Activated CD4-positive, alpha-beta T cell treated with anti-CD3 and anti-CD28 coated beads, Interleukin-2, Interleukin-6, amounts not matched to agents 100 ng/mL and 50 ng/mL, durations not matched to agents 16 hours and 8 hours (primary cell): ENCODE measurements around the gene TUBB.
"Not testable (repeated sequence)": the region's sequence is repeated elsewhere in the genome, so short reads cannot be mapped to it uniquely, and the experiment has no call there.

Source experiments
- DNase-seq: peaks from one replicate; pipeline ENCODE4 v3.0.0-alpha.2; 2020

The TUBB gene

DNA sequence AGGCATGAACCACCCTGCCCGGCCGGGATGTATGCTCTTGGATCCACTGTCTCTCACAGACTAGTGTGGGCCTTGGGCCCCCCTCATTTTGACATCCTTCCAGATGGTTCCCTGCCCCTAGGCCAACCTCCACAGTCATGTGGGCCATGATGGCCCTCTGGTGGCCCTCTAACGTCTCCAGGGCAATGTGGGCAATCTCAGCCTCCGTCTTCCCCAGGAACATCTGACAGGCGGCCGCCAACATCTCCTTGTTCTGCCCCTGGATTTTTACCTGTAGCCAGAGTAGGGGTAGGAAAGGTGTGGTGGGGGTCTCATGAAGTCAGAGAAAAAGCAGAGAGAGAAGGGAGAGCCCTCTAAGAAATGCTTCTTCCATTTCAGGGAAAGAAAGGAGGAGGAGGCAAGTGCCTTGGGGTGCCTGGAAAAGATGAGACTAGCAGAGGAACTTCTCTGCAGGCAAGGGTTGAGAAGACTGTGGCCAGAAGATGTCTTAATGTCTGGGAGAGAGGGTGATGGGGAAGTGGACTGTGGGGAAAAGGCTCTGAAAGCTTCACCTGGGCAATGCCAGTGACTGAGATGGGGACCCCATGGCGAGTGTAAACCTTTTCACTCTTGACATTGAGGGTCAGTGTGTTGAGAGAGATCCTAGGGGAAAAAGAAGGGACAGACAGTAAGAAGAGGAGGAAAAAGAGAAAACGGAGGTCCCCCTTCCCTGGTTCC is 21.1 kb downstream of the TUBB start:
- no peak for DNase-seq

DNA sequence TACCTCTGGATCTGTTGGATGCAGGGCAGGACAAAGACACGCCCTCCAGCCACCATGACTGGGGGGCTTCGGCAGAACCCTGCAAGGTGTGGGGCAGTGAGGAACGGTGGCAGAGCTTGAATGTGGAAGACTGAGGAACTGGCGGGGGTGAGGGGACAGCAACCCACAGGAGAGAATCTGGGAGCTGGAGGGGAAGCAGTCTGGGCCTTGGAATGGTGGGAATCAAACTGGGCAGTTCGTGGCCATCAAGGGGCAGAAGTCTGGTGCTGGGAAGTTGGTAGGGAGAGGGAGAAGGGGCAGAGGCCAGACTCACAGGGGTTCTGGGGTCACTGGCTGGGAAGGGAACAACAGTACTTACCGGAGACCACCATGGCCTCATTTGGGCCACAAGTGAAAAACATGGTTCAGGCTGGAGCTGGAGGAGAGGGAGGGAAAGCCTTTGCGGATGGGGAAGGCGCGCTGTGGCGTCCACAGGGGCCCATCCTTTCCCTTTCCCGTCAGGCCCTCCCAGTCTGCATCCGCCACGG is 21.7 kb downstream of the TUBB start:
- no peak for DNase-seq

DNA sequence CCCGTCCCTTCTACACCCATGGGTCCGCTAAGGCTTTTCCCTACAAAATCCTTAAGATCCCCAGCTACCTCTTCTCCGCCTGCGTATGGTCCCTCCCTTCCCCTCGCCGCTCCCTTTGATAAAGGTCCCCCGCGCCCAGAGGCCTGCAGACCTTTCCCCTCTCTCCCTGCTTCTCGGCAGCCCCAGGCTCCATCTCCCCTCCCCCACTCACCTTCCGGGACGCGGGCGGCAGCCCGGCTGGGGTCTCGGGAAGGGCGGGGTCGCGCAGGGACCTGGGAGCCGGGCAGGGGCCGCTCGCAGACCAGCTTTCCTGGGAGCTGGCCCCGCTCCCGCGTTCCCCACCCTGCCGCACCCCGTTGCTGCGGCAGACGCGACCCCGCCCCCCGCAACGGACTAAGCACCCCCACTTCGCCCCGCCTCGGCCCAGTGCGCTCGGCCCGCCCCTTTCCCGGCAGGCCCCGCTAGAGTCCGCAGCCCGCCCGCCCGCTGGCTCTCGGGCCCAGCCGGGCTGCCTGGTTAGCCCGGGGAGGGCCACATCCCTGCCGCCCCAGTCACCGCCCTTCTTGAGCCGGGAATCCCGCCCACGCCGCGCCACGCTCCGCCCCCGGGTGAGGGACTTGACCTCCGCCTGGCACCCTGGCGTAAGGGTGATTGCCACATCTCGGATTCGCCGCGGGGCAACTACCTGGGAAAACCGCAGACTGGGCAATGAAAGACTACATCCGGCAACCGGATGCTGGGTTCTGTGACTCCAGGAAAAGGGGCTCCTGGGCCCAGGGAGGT is 22.4 kb downstream of the TUBB start, which contains the start of gene FLOT1:
Gene FLOT1 (minus strand): TSS at position 372 of the 783 bp plus-strand sequence. CDS start 498 bp downstream, outside the sequence.
- peak; percentile 99 for DNase-seq

DNA sequence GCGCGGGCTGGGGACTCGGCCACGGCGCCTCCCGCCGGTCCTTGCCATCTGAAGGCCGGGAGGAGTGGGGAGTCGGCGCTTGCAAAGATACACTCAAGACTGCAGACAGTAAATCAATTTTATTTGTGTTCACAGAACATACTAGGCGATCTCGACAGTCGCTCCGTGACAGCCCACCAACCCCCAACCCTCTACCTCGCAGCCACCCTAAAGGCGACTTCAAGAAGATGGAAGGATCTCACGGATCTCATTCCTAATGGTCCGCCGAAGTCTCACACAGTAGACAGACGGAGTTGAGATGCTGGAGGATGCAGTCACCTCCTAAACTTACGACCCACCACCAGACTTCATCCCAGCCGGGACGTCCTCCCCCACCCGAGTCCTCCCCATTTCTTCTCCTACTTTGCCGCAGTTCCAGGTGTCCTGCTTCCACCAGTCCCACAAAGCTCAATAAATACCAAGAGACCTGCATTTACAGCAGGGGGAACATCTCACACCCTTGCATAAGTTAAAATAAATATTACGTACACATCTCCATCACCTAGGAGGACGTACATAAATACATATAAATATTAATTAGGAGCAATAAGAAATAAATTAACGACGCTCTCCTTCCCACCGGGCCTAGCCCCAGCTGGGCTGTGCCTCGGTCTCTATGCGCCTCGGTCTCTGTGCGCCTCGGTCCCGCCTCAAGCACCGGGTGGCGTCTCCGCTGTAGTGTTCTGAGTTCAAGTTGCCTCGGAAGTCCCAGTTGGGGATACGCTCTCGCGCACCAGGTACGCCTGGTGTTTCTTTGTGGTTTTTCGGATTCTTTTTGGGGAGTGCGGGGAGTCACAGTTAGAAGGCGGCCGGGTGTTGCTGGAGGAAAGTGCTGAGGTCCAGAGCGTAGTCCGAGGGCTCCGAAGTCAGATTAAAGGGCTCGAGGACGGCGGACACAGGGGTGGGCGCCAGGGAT is 23.2 kb downstream of the TUBB start:
- DNase-seq, result peak; percentile 65

DNA sequence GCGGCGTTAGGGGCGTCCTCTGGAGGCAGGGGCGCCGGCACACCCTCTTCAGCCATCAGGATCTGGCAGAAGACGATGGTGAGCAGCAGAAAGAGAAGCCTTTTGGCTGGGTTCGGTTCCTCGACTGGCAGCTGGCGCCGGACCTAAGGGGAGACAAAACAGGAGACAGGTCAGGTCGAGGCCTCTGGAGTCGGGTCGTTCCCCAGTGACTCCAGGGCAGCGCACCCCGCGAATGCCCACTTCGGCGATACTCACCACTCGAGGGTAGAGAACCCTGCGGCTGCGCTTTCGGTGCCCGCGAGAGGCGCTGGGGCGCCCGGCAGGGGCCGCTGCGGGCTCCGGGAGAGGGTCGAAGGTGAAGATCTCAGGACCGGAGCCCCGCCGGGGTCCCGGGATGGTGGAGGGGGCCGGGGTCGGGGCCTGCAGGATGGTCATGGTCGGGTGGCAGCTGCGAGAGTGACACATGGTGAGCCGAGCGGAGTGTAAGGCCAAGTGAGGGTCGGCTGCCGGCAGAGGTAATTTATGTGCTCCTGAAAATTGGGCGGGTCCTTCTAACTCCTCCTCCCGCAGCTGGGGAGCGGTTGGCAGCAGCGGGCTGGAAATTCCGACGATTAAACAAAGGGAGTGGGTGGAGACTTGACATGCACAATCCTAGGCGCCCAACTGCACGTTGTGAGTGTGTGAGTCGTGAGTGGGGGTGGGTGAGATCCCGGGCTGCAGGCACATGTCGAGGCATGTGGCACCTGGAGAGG is 24.1 kb downstream of the TUBB start, which contains the start of gene IER3:
Gene IER3 (minus strand): TSS at position 494 of the 752 bp plus-strand sequence. CDS start 29 bp downstream, at position 465.
- DNase-seq, result peak; percentile 92

DNA sequence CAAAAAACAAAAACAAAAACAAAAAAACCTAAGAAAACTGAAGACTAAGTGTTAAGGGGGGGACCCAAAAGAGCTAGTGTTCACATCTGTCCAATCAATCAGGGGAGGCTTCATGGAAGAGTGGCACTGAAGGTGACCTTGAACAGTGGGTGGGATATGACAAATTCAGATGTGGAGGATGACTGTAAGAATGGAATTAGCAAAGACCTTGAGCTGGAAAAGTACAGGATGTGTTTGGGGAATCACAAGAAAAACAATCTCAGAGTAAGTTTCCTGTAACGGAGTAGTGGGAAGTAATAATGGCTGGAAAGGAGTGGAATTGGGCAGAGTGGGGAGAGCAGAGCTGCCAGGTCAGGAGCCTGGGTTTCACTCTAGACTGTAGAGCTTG is 27.1 kb downstream of the TUBB start:
- DNase-seq, result no peak

DNA sequence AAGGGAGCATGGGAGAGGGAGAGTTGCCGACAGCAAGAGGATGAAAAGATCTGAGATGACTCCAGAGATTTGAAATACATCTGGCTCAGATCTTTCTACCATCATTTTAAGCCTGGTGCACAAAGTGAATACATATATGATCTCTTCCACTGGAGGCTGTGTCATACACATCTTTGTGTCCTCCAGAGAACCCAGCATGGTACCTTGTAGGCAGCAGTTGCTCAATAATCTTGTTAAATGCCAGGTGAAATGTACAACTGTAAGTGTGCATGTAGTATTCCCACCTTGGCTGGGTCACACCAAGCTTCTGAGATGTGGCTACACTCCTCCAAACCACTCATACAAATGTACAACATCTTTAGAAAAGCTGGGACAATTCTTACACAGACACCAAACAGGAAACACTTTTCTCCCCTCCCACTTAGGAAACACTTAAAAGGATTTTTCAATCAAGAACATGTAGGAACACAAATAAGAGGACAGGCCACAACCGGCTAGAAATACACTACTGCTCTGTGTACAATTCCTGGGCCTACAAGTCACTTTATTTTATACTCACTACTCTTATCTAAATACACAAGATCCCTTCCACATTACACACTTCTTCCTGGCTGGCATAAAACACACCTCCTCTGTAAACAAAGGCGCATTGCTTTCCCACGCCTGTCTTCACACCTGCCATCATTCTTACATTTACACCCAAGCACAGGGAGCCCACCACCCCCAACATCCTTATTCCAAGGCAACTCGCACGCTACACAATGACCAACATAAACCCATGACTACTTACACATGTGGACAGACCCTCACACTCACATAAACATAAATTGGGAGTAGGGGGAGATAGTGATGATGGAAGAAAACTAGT is 28.0 kb downstream of the TUBB start:
- no peak for DNase-seq

DNA sequence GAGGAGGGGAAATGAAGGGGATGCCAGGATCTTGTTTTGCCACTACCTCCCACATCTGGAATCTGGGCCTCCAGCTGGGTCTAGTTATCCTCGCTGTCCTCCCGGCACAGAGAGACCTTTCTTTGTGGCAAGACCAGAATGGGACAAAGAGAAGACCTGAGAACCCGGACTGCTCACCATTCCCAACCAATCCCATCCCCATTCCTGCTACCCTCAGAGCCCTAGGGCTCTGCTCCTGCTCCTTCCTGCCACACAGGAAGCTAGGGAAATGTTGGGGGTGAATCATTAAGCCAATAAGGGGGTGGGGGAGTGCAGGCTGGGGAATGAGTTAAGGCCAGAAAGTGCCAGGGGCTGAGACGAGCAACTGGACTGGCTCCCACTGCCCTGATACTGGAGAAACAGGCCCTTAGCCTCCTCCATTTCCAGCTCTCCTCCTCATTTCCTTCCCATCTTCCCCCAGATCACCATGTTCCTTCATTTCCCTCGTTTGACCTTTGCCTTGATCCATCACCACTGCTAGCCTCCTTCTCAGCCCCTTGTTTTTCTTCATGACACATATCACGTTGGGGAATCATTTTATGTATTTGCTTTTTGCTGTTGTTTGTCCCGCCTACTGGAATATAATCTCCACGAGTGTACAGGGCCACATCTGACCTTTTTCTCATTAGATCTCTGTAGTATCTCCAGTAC is 28.8 kb downstream of the TUBB start:
- DNase-seq, result no peak

DNA sequence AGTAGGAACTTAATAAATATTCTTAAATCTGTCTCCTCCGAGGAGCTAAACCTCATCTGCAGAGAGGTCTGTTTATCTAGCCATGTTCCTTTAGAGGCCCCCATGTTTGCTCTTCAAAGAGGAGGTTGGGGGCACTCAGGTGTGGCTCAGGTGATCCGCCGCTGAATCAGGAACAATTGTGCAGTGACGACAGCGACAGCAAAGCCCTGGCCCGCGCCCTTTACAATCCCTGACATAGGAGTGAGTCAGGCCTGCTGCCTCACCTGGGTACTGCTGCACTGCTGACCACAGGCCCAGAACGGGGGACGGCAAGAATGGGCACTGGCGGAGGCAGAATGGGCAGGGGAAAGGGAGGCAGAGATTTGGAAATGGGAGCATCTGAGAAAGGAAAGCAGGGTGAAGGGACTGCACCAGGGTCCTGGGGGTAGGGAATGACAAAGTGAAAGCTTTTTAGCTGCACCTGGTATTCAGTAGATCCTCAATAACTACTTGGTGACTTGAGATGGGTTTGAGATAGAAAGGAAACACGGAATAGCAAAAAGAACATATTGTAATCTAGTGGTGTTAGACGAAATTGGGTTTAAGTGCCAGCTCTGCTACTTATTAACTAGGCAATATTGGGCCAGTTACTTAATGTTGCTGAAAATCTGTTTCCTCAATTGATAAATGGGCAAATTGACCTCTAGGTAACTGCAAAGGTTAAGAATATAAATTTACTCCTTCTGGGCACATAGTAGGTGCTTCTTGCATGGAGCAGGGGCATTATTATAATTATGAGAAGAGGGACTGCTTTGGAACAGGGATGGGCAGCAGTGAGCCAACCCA is 29.6 kb downstream of the TUBB start:
- DNase-seq, result no peak

DNA sequence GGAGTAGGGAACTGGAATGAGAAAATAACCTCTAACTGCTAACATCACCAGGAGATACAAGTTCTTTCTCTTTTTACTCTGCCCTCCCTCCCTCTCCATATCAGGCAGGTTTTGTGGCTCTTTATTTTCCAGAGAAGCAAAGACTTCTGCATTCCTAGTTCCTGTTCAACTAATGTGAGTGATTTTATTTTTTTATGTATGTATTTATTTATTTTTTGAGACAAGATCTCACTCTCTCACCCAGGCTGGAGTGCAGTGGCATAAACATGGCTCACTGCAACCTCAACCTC is 30.2 kb downstream of the TUBB start:
- no peak for DNase-seq

DNA sequence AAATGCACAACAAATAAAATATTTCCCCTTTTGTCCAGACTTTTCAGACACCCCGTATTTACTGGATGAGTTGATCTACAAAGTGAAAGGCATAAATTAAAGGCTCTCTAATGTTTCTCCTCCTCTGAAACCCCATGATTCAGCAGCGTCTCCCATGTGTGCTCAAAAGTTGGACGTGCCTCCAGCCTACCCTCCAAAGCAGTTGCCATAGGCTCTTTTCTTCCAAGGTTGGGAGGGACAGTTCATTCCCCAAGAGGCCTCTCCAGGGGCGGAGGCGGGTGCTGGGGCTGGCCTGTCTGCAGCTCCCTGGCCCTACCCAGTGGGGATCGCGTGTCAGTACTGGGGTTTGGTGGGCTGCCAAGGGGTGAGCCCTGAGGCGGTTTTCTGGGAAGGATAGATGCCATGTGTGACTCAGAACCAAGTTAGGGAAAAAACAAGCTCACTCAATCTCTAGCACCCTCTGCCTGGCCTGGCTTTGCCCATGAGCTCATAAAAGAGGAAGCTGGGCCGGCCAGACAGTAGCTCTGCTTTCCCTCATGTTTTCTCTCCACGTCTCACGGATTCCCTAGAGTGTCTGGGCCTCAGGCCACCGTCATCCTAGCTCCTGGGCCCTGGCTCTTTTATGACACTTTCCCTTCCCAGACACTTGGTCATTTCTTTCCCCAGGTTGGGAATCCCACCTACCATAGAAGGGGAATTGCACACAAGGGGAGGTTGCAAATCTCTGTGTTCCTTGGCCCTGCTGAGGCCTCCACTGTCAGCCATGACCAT is 32.2 kb downstream of the TUBB start:
- no peak for DNase-seq

DNA sequence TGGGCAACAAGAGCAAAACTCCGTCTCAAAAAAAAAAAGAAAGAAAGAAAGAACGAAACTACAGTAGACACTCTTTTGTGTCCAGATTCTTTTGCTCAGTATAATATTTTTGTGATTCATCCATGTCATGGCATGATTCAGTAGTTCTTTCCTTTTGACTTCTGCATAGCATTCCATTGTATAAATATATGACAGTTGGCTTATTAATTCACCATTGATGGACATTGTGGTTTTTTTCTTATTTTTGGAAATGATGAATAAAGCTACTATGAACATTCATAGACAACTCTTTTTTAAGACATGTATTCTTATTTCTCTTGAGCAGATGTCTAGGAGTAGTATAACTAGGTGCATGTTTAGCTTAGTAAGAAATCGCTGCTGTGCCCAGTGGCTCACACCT is 34.5 kb downstream of the TUBB start:
- no peak for DNase-seq

DNA sequence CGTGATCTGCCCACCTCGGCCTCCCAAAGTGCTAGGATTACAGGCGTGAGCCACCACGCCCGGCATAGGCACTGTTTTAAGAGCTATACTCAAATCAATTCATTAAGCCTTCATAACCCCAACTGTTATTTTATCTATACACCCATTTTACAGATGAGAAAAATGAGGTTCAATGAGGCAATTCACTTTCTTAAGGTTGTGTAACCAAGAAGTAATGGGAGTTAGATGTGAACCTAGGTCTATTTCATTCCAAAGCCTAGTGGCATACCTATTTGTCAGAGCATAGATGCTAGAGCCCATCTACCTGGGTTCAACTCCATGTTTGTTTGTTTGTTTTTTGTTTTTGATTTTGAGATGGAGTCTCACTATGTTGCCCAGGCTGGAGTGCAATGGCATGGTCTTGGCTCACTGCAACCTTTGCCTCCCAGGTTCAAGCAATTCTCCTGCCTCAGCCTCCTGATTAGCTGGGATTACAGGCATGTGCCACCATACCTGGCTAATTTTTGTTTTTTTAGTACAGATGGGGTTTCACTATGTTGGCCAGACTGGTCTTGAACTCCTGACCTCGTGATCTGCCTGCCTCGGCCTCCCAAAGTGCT is 36.4 kb downstream of the TUBB start:
- not testable (repeated sequence) for DNase-seq

DNA sequence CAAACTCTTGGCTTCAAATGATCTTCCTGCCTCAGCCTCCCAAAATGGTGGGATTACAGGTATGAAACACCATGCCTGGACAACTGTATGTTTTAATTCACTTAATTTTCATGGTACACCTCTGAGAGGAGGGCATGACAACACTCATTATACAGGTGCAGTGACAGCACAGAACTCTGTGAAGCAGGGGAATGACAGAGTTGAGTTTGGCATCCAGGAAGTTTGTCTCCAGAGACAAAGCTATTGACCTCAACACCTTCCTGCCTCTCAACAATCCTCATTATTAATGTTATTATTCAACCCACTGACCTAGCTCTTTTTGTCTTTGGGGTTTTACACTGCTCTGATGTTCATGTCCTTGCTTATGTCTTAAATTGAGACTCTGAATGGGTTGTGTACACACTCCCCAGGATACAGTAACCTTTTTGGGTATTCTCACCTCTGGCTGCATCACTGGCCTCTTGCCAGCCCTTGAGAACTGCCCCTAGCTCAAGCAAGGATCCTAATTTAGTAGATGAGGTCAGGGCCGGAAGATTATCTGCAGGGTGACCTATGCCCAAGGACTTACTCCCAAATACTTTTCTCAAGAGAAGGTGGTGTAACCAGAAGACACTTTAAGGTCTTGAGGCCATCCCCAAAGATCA is 37.2 kb downstream of the TUBB start:
- DNase-seq, result no peak

DNA sequence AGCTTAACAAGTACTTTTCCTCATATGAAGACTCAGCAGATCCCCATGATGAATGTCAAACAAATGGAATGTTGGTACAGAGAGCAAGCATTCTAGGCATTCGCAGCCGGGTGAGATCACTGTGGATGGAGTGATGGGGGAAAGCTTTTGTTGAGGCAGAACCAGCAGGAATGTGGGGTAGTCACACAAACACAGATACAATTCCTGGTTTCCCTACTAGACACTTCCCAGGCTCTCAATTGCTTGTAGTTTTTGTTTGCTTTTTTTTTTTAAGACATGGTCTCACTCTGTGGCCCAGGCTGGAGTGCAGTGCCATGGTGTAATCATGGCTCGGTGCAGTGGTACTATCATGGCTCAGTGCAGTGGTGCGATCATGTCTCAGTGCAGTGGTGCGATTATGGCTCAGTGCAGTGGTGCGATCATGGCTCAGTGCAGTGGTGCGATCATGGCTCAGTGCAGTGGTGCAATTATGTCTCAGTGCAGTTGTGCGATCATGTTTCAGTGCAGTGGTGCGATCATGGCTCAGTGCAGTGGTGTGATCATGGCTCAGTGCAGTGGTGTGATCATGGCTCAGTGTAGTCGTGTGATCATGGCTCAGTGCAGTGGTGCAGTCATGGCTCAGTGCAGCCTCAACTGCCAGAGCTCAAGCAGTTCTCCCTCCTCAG is 39.6 kb downstream of the TUBB start:
- no peak for DNase-seq

DNA sequence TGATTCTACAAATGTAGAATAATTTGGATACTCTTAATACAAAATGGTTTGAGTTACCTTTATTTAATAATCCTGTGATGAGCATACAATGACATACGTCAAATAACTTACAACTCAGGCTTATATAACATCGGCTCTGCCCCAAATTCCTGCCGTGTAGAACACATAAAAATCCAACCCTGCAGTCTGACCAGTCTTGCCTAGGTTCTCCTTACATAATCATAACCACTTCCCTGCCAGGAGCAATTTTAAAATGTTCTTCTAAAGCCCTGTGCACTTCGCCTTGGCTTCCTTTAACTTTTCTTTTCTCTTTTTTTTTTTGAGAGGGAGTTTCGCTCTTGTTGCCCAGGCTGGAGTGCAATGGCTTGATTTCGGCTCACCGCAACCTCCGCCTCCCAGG is 40.4 kb downstream of the TUBB start:
- no peak for DNase-seq

DNA sequence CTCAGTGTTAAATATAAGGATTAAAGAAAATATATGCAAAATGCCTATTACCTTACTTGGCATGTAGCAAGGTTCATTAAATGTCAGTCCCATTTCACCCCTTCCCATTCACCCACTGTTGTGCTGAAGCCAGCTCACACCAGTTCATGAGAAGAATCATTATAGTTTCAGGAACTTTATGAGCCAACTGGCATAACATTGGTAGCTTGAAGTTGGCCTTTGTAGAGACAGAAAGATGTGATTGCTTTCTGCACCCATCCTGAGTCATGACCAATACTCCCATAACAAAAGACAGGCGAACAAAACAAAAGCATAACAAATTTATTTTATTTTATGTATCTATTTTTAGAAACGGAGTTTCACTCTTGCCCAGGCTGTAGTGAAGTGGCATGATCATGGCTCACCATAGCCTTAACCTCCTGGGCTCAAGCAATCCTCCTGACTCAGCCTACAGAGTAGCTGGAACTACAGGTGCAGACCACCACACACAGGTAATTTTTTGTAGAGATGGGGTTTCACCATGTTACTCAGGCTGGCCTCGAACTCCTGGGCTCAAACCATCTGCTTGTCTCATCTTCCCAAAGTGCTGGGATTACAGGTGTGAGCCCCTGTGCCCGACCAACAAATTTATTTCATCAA is 41.8 kb downstream of the TUBB start:
- no peak for DNase-seq
